Mesothelial cell of epicardium (in vitro differentiated cells): Measurements from ENCODE around the gene TBC1D8B. TPM values are rescaled to one million over a fixed set of nuclear protein-coding genes. Genes with fewer than 3 reads are reported as not detected.
"Not testable (repeated sequence)": the region's sequence is repeated elsewhere in the genome, so short reads cannot be mapped to it uniquely, and the experiment has no call there.

Source experiments
- DNase-seq, 2 experiments: peaks; one replicate each; pipeline ENCODE4 v3.0.0; 2021; ENCODE audit warnings: low spot score in 2 of 2; ENCODE audit not compliant: unreplicated experiment in 2 of 2
- H3K27ac Mint-ChIP-seq: 2 replicates; pipeline ENCODE4 v1.8.0; 2021; ENCODE audit warnings: mixed read lengths
- H3K27me3 Mint-ChIP-seq: 2 replicates; pipeline ENCODE4 v1.8.0; 2021; ENCODE audit warnings: low read depth, mixed read lengths
- H3K36me3 Mint-ChIP-seq: 2 replicates; pipeline ENCODE4 v1.8.0; 2021; ENCODE audit warnings: mixed read lengths
- H3K4me1 Mint-ChIP-seq: 2 replicates; pipeline ENCODE4 v1.8.0; 2021; ENCODE audit warnings: mixed read lengths
- H3K4me3 Mint-ChIP-seq: 2 replicates; pipeline ENCODE4 v1.8.0; 2021; ENCODE audit warnings: mild to moderate bottlenecking, moderate library complexity, mixed read lengths
- H3K9me3 Mint-ChIP-seq: 2 replicates; pipeline ENCODE4 v1.8.0; 2021; ENCODE audit warnings: mixed read lengths
- CTCF ChIP-seq: fragments of 200-600 bp; sonication (generic); IDR thresholded peaks from one replicate; pipeline ENCODE4 v1.5.0; 2021; ENCODE audit warnings: antibody characterized with exemption; ENCODE audit not compliant: unreplicated experiment
- total RNA-seq: library from RNA; stranded (reverse); gene quantifications from 3 replicates; pipeline ENCODE4 v1.2.1, GENCODE V29; 2021

The TBC1D8B gene
- total RNA-seq, 1 donor from 2014 or later, result 8.7 TPM

DNA sequence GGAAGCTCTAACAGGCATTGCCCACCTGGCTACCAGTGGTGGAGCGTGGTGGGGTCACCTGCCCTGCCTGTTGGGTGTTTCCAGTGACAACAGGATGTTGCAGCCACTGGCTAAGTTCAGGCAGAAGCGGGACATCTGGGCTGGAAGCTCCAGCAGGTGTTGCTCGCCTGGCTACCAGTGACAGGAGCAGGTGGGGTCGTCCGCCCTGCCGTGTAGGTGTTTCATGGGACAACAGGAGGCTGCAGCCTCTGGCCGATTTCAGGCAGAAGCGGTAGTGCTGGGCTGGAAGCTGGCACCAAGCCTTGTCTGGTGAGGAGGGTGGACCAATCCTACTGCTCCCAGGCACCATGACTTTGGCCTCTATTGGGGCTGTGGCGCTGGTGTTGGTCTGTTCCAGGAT is 61.2 kb downstream of the TBC1D8B start:
- DNase-seq, result no peak
- no peaks in the 10 kb centered on the region for H3K27me3 Mint-ChIP-seq
- H3K4me3 Mint-ChIP-seq, result no peak overlapping the region
- H3K36me3 Mint-ChIP-seq, result peaks cover under 1% of the 10 kb centered on the region
- no peak for TF ChIP-seq CTCF
- H3K4me1 Mint-ChIP-seq, result no peaks in the 10 kb centered on the region
- H3K9me3 Mint-ChIP-seq, result peaks cover 41% of the 10 kb centered on the region
- H3K27ac Mint-ChIP-seq, result no peak overlapping the region

GRCh38 chrX:106872796-106873195 is 70.3 kb downstream of the TBC1D8B start:
- H3K27me3 Mint-ChIP-seq, H3K36me3 Mint-ChIP-seq, DNase-seq, H3K4me1 Mint-ChIP-seq, H3K4me3 Mint-ChIP-seq, H3K27ac Mint-ChIP-seq: not testable (repeated sequence)
- peaks cover 11% of the 10 kb centered on the region for H3K9me3 Mint-ChIP-seq

GRCh38 chrX:106874075-106874474 is 71.6 kb downstream of the TBC1D8B start:
- no peak overlapping the region for H3K4me3 Mint-ChIP-seq
- peaks cover 8% of the 10 kb centered on the region for H3K36me3 Mint-ChIP-seq
- TF ChIP-seq CTCF, result peak; percentile 73
- no peaks in the 10 kb centered on the region for H3K27me3 Mint-ChIP-seq
- peaks cover 23% of the 10 kb centered on the region for H3K9me3 Mint-ChIP-seq
- no peak overlapping the region for H3K27ac Mint-ChIP-seq
- DNase-seq, result no peak
- H3K4me1 Mint-ChIP-seq, result no peaks in the 10 kb centered on the region

DNA sequence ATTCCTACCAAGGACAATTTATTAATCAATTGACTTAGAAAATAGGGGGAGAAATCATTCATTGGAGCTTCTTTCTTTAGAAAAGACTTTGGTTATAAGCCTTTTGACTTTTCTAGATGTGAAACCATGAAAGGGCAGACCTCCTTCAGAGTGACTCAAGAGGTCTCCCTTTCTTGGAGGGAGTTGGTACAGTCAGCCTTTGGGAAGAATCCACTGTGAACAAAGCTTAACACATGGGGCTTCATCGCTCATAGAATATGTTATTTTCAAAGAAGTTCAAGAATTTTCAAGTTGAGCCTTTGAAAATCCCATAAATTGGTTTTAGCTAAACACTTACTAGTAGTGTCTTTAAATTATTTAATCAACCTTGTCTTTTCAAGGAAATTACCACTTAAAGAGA is 72.7 kb downstream of the TBC1D8B start:
- TF ChIP-seq CTCF, result no peak
- no peak for DNase-seq
- Mint-ChIP-seq H3K4me3 (no peak overlapping the region), H3K4me1 (no peaks in the 10 kb centered on the region), H3K9me3 (peaks cover 33% of the 10 kb centered on the region), H3K27ac (no peak overlapping the region), H3K27me3 (no peaks in the 10 kb centered on the region), H3K36me3 (peaks cover 14% of the 10 kb centered on the region)

GRCh38 chrX:106889468-106889867 is 87.0 kb downstream of the TBC1D8B start:
- Mint-ChIP-seq H3K4me3 (no peak overlapping the region), H3K9me3 (peaks cover 18% of the 10 kb centered on the region), H3K27ac (no peak overlapping the region), H3K36me3 (no peaks in the 10 kb centered on the region), H3K4me1 (peaks cover 3% of the 10 kb centered on the region), H3K27me3 (peaks cover 9% of the 10 kb centered on the region)
- no peak for TF ChIP-seq CTCF
- DNase-seq, result no peak

DNA sequence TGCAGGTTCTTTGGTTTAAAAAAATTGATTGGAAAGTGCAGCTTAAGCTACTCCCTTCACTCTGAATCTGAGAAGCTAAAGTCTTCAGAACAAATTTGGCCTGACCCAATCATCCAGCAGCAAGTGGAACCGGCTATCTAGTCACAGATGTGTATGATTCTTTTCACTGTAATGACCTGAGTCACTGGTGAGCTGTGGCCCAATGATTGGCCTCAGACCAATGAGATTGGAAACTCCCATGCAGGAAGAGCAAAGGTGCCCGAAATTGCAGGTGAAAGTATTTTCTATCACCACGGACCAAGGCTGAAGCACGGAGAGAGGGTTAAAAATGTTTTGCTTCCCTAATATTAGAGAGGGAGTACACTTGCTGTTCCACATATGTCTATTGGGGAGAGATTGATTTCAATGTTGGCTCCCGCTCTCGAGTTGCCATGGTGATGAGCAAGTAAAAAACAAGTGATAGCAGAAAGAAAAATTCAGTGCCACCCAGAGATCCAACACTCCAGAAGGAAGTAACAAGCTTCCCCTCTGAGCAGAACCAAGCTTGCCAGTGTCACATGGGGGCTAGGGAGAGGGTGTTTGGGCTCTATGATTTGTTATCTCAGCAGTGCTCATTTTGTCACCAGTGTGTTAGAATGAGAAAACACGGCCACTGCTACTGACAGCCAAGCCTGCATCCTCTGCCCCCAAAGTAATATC is 89.4 kb downstream of the TBC1D8B start:
- peaks cover 18% of the 10 kb centered on the region for H3K9me3 Mint-ChIP-seq
- no peak overlapping the region for H3K4me3 Mint-ChIP-seq
- TF ChIP-seq CTCF, result no peak
- H3K27ac Mint-ChIP-seq, result no peak overlapping the region
- H3K27me3 Mint-ChIP-seq, result peaks cover 9% of the 10 kb centered on the region
- no peaks in the 10 kb centered on the region for H3K36me3 Mint-ChIP-seq
- DNase-seq, result no peak
- peaks cover 7% of the 10 kb centered on the region for H3K4me1 Mint-ChIP-seq
